Esophagus squamous epithelium (tissue), 4 donors: Measurements from ENCODE around the gene PNISR.

ENCODE experiments used
- CTCF ChIP-seq, 6 experiments: fragments of 450-650 bp in 4 of 6; fragments of 200-600 bp in 2 of 6; sonication (generic) in 2 of 6; IDR thresholded peaks; one replicate each; pipeline ENCODE4 v1.5.1; 2016 to 2019; ENCODE audit warnings: antibody characterized with exemption in 6 of 6, mild to moderate bottlenecking in 4 of 6, moderate library complexity in 4 of 6
- POLR2A ChIP-seq, 4 donors: fragments of 450-650 bp; IDR thresholded peaks; one replicate each; pipeline ENCODE4 v1.6.1; 2017; ENCODE audit warnings: antibody characterized with exemption in 4 of 4, mild to moderate bottlenecking in 4 of 4, moderate library complexity in 3 of 4

DNA sequence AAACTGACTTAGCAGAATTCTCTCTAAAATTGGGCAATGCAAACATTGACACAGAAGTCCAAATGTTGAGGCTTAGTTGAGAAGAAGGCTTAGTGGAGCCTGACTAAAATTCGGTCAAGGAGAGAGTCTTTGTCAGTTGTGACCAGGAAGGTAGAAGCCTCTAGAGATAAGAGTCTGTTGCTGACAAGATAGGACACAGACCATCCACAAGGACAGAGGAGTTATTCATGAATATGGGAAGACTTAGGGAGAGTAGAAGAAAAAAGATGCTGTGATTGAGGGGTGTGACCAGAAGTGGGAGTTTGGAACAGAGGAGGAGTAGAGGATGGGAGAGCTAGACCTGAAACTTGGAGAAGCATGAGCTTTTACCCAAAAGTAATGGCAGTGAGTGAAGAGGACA lies 68.5 kb downstream of the PNISR start:
- TF ChIP-seq CTCF (IDR thresholded peaks at IDR 0.05) (no peak), POLR2A (IDR thresholded peaks at IDR 0.05) (no peak)
